HG03442 (cell line): ENCODE data around the gene TMEM179.

Experiments used
- ATAC-seq: cut with Tn5 transposase; IDR thresholded peaks from one replicate; pipeline ENCODE4 v1.9.1; 2021; ENCODE audit warnings: mild to moderate bottlenecking, moderate library complexity; ENCODE audit not compliant: unreplicated experiment

The TMEM179 gene

DNA sequence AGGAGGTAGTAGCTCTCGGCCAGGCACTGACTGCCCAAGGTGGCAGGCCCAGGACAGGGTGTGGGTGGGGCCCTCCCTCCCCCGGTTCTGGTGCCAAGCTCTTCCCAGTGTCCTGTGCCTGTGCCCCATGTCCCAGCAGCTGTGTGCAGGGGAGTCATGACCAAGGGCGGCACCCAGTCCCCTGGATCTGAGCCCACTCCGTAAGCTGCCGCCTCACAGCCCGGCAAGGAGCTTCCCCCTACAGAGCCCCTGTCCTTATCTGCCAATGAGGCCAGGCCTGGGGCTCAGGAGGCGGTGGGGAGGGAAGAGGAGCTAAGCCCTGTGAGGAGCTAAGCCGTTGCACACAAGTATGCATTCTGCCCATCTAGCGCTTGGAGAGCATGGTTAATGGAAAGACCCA lies 30.6 kb downstream of the TMEM179 start:
- no peak for ATAC-seq

- no peak for ATAC-seq
Observed at GRCh38 chr14:104572668-104573067, 31.9 kb downstream of the TMEM179 start.

GRCh38 chr14:104572024-104572626 lies 32.4 kb downstream of the TMEM179 start:
- ATAC-seq, result no peak

GRCh38 chr14:104571246-104571645 lies 33.3 kb downstream of the TMEM179 start:
- no peak for ATAC-seq

DNA sequence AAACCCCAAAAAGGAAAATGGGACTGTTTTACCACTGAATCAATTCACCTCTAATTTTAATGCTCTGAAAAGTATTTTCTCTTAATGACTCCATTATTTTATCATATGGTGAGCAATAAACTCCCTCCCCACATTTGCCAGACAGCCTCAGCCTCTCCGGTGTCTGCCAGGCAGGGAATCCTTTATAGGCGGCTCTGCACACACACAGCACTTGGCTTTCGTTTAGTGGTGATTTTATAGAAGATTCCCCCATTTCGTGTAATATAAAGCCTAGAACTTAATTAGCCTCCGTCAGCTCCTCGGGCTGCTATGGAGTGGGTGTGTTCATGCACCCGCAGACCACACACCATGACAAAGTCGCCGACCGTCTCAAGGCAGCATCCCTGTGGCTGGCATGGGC lies 35.1 kb downstream of the TMEM179 start:
- no peak for ATAC-seq

DNA sequence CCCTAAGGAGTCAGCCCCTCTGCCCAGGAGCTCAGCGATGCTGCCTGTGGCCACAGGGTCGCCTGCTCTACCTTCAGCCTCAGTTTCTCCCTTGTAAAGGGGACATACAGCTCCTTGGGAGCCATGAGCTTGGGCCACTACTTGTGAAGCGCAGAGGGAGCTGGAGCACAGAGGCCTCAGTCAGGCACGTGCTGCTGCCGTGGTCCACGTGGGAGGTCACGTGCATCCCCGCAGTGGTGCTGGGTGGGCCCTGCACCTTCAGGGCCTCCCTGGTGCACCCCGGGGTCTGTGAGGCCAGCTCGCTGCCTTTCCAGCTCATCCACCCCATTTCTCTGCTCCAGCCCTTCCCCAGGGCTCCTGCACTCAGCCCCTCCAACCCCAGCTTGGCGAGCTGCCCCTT lies 36.0 kb downstream of the TMEM179 start:
- ATAC-seq, result no peak

DNA sequence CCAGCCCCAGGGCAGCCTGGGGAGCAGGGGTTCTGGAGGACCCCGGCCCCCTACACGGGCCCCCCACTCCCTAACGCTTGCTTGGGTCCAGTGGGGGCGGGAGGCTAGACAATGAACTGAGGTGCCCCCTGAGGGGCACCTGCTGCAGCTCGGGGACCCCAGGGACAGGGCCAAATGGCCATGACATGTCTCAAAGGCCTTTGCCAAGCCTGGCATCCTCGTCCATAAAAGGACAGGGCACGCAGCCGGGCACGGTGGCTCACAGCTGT lies 36.7 kb downstream of the TMEM179 start:
- ATAC-seq, result no peak

GRCh38 chr14:104567141-104567956 lies 37.2 kb downstream of the TMEM179 start:
- no peak for ATAC-seq

- ATAC-seq, result no peak
Observed at GRCh38 chr14:104564744-104565679, 39.6 kb downstream of the TMEM179 start.

- ATAC-seq, result no peak
Observed at GRCh38 chr14:104563742-104564615, 40.6 kb downstream of the TMEM179 start.

- ATAC-seq, result no peak
Observed at GRCh38 chr14:104563191-104563741, 41.3 kb downstream of the TMEM179 start.

GRCh38 chr14:104562606-104563005 lies 42.0 kb downstream of the TMEM179 start:
- no peak for ATAC-seq

- ATAC-seq, result no peak
Observed at GRCh38 chr14:104561632-104562495, 42.7 kb downstream of the TMEM179 start.

DNA sequence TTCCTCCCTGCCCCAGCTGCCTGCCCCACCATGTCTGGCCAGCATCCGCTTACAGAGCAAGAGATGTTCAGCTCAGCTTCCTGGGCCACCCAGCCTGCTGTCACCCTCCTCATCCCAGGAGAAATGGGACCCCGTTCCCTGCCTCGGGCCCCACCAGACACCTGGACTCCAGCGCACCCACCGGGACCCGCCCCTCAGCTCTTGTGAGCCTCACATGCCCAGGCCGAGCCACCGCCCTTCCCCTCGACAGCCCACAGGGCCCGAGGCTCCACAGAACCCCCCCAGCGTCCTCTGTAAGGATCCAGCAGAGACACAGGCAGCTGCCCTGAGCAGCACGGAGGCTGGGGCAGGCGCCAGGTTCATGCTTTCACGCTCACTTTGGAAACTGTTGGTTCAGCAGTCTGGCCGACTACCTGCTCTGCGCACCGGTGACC lies 43.4 kb downstream of the TMEM179 start:
- no peak for ATAC-seq

GRCh38 chr14:104560586-104560945 lies 44.0 kb downstream of the TMEM179 start:
- ATAC-seq, result no peak

GRCh38 chr14:104559804-104560585 lies 44.6 kb downstream of the TMEM179 start:
- ATAC-seq, result no peak

DNA sequence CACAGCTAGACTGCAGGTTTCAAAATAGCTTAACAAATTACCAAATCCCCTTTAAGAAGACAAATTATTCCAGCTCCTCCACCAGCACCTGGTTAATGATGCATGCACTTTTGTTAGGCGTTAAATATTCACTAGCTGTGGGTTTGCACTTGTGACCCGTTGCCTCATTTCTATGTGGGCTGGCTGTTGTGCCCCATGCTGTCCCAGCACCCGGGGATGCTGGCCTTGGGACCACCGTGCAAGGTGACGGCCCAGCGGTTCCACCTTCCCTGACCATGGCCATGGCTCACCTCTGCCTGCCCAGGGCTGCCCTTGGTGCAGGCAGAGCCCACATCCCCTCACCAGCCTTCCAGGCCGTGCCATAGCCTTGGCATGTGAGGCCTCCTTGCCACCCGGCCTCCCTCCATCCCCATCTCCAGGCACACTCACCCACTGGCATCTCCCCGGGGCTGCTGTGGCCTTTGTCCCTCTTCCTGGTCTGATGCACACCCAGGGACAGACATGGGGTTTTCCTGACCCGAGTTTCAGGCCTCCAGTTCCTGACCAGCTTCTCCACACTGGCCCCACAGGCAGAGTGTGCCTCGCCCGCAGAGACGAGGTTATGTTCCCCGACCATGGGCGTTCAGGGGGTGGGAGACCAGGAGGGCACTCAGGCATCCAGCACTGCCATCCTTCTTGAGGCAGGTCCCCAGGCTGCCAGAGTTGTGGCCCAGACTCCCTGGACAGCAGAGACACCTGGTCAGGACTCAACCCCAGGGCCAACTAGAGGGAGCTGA lies 45.4 kb downstream of the TMEM179 start:
- no peak for ATAC-seq
